GM18858 (cell line): ENCODE measurements around the gene PDPR.
"Not testable (repeated sequence)": the region's sequence is repeated elsewhere in the genome, so short reads cannot be mapped to it uniquely, and the experiment has no call there.

Experiments used
- ATAC-seq: cut with Tn5 transposase; IDR thresholded peaks from one replicate; pipeline ENCODE4 v1.9.1; 2021; ENCODE audit not compliant: unreplicated experiment

PDPR gene

DNA sequence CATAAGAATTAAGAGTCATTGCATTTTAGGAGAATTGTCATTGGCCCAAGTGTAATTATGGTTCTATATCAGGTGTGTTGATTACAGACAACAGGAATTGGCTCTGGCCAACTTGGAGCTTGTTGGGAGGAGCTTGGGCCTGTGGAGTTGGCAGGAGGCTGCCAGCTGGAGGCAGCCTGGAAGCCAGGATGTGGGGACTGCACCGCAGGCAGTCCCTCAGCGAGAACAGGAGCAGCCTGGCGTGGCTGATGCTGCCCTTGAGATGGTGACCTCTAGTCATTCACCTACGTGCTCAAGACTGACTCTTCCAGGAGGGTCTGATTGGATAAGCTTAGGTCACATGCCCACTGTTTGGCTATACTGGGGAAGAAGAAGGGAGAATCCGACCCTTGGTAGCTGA, 13.6 kb downstream of the PDPR start:
- not testable (repeated sequence) for ATAC-seq

GRCh38 chr16:70128844-70129243, 14.7 kb downstream of the PDPR start:
- not testable (repeated sequence) for ATAC-seq

DNA sequence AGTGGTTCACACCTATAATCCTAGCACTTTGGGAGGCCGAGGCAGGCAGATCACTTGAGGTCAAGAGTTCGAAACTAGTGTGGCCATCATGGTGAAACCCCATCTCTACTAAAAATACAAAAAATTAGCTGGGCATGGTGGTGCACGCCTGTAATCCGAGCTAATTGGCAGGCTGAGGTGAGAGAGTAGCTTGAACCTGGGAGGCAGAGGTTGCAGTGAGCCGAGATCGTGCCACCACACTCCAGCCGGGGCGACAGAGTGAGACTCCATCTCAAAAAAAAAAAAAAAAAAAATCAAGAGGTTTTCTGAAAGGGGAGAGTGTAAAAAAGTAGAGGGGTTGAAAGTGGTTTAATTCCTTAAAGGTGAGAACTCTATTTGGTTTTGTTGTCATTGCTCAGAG, 21.7 kb downstream of the PDPR start:
- not testable (repeated sequence) for ATAC-seq

DNA sequence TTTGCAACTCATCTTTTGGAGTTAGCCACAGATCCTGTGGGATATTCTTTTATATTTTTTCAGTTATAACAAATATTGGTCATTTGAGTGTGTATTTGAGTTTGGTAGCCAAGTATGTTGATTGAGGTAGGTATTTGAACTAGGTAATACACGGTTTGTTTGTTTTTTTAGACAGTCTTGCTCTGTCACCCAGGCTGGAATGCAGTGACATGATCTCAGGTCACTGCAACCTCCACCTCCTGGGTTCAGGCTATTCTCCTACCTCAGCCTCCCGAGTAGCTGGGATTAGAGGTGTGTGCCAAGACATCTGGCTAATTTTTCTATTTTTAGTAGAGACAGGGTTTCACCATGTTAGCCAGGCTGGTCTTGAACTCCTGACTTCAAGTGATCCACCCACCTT, 22.5 kb downstream of the PDPR start:
- not testable (repeated sequence) for ATAC-seq

DNA sequence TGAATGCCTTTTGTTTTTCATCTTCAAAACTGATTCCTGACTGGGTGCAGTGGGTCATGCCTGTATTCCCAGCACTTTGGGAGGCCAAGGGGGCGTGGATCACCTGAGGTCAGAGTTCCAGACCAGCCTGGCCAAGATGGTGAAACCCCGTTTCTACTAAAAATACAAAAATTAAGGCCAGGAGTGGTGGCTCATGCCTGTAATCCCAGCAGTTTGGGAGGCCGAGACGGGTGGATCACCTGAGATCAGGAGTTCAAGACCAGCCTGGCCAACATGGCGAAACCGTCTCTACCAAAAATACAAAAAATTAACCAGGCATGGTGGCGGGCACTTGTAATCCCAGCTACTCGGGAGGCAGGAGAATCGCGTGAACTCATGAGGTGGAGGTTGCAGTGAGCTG, 28.6 kb downstream of the PDPR start:
- not testable (repeated sequence) for ATAC-seq

GRCh38 chr16:70143231-70143895, 29.2 kb downstream of the PDPR start:
- not testable (repeated sequence) for ATAC-seq

GRCh38 chr16:70147853-70148252, 33.7 kb downstream of the PDPR start:
- not testable (repeated sequence) for ATAC-seq

GRCh38 chr16:70148453-70148852, 34.3 kb downstream of the PDPR start:
- not testable (repeated sequence) for ATAC-seq

DNA sequence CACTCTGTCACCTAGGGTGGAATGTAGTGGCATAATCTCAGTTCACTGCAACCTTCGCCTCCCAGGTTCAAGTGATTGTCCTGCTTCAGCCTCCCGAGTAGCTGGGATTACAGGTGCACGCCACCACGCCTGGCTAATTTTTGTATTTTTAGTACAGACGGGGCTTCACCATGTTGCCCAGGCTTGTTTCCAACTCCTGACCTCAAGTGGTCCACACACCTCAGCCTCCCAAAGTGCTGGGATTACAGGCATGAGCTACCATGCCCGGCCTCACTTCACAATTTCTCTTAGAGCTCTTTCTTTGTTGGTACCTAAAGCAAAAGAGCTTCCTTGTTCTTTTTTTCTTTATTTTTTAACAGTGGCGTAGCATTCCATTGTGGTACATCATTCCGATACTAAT, 35.2 kb downstream of the PDPR start:
- not testable (repeated sequence) for ATAC-seq

DNA sequence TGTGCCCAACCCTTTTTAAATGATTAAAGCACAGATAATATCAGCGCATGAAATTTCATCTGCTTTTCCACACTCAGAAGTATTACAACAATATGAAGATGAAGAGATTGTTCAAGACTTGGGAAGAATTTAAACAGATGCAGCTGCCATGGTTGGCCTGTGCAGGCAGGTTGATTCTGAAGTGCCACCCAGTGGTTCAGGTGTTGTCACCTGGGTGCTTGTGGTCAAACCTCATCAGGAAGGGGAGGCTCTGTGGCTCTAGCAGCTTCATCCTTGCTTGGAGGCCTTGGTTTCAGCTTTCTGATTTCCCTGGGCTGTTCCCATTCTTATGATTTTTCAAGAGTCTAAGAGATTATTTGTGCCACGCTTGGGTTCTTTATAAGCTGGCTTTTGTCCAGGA, 37.3 kb downstream of the PDPR start:
- no peak for ATAC-seq

DNA sequence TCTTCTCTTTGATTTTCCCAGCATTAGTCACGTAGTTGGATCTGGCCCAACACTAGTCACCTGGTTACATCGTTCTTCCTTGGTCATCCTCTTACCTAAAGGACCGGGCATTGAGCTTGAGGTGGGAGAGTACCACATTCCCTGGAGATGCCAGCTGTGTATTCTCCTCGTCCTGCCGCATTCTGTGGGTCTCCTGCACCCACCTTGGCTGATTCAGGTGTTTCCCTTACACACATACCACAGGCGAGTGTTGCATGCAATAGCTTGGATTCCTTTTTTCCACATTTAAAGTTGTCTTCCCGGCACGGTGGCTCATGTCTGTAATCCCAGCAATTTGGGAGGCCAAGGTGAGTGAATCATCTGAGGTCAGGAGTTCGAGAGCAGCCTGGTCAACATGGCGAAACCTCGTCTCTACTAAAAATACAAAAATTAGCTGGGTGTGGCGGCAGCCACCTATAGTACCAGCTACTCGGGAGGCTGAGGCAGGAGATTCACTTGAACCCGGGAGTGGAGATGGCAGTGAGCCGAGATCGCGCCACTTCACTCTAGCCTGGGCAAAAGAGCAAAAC, 37.9 kb downstream of the PDPR start:
- no peak for ATAC-seq

GRCh38 chr16:70152578-70153302, 38.6 kb downstream of the PDPR start:
- no peak for ATAC-seq

GRCh38 chr16:70154736-70155135, 40.6 kb downstream of the PDPR start:
- not testable (repeated sequence) for ATAC-seq

DNA sequence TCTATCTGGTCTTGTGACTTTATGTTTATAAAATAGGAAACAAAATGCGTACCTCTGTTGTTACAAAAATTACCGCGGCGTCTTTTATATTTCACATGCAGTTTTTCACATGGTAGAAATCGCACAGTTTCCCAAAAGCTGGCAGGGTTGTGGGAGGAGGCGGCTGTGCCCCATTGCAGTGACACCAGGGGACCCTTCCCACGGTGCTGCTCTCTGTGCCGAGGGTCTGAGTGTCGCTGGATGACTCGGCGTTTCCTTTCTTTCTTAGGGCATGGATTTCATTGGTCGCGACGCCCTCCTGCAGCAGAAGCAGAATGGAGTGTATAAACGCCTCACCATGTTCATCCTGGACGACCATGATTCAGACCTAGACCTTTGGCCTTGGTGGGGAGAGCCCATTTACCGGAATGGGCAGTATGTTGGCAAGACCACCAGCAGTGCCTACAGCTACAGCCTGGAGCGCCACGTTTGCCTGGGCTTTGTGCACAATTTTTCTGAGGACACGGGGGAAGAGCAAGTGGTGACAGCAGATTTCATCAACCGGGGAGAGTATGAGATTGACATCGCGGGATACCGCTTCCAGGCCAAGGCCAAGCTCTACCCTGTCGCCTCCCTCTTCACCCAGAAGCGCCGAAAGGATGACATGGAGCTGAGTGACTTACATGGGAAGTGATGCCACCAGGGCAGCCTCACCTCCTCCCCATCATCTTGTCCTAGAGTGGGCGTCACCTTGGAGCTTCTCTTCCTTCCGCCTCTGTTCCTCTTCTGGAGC, 42.3 kb downstream of the PDPR start:
- no peak for ATAC-seq

DNA sequence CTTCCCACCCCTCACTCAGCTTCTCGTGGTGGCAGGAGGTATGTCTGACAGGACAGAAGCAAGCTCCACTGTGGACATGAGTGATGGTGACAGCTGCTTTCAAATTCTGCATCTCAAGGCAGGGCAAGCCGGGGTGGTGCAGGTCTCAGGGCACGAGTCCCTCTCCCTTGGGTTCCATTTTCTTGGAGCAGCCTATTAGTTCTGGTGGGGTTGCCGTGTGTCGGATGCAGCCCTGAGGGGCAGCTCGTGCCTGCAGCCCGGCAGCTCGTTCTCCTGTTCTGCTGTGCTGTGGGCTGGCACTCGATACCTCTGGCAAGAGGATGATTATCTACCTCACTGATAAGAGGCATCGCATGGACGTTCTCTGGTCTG, 43.0 kb downstream of the PDPR start:
- ATAC-seq = no peak

GRCh38 chr16:70157477-70158260, 43.5 kb downstream of the PDPR start:
- ATAC-seq = no peak

DNA sequence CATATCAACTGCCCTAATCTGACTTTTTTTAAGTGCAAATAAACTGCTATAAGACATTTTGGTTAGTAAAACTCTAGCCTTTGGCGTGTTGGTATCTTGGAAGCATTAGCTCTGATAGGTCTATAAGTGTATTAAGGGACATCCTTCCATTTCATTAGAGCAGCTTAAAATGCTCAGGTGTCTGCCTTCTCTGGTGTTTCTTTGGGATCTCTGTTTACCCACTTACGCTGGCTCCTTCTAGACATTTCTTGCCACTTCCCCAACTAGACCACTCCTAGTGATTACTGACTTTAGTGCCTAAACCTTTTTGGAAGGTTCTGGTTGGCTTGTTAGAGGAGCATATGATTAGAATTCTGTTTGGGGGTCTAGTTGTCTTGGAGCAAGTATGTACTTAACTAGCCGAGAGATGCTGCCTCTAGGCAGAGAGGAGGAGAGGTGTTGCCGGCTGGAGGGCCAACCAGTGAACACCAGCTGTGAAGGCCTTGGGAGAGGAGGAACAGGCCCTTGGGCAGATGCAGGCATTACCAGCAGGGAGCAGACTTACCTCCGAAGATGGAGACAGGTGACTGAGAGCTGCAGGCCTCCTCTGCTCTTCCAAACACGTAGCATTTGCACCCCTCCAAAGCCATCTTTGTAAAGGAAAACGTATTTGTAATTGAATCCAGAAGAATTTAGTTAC, 44.3 kb downstream of the PDPR start:
- no peak for ATAC-seq

DNA sequence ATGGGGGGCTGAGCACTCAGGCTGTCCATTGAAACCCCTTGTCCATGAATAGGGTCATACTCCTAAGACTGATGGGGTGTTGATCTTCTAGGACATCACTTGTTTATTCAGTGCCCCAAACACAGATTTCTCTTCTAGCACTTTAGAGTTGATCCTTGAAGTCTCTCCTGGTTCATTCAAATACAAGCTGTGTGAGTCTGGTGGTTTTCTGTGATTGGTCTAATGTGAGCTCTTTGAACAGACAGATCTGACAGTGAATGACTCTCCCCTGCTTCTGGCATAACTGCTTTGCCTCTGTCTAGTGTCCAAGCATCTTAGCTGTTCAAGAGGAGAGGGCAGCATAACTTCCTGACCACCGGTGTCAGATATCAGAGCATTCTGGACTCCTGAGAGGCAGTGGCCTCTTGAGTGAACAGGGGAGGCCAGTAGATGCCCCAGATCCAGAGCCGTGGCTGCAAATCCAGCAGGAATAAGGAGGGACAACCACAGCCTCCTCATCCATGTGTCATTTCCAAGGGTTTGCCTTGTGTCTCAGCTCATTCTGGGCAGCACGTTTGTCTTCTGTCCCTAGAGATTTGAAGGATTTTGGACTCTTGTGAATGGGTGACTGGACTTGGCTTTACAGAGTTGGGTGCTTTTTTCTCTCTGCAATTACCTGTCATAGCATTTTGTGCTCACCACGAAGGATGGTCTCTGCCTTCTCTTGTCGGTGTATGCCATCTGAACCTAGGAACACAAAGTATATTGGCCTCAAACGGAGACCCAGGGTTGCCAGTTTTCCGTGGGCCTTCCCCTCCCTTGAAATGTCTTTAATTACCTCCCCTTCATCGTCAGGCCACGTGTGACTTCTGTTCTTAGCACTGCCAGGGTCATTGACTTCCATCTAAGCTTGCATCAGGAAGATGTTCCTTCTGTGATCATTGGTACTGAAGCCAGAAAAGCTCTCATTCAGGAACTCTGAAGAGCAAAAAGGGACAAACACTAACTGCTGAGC, 45.5 kb downstream of the PDPR start:
- no peak for ATAC-seq

DNA sequence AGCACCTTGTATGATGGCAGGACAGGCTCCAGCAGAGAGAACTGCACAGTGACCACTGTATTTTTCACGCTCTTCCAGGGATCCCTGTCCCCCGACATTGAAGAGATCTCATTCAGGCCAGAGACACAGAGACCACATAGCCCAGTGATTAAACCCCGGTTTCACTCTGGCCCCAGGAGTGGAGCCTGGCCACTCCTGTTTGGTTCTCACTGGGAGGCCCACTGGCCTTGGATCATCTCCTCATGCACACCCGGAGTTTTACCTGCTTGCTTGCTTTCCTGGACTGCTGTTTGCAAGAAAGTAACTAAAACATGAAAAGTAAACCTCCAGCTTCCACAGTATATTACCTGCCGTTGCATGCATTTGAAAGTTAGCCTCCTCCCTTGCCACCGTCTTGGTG, 46.3 kb downstream of the PDPR start:
- ATAC-seq = no peak
